H9 (cell line): ENCODE measurements around the gene UNC119. TPM values are rescaled to one million over a fixed set of nuclear protein-coding genes. Genes with fewer than 3 reads are reported as not detected.

Source experiments
- DNase-seq: peaks from one replicate; pipeline ENCODE4 v3.0.0-alpha.2; 2017
- H2AFZ ChIP-seq: one replicate; pipeline ENCODE4 v1.6.1; 2013; ENCODE audit warnings: mild to moderate bottlenecking, low read length, control low read depth, moderate library complexity
- H2AK5ac ChIP-seq: 2 replicates; pipeline ENCODE4 v1.6.1; 2013; ENCODE audit warnings: low read length, control low read depth, mixed read lengths; ENCODE audit not compliant: insufficient read length
- H2BK120ac ChIP-seq: one replicate; pipeline ENCODE4 v1.6.1; 2013; ENCODE audit warnings: low read depth, mild to moderate bottlenecking, low read length, control low read depth, inconsistent platforms; ENCODE audit not compliant: poor library complexity, severe bottlenecking
- H2BK12ac ChIP-seq: 2 replicates; pipeline ENCODE4 v1.6.1; 2013; ENCODE audit warnings: low read length, control low read depth, mixed read lengths, low read depth; ENCODE audit not compliant: insufficient read length
- H2BK15ac ChIP-seq: 2 replicates; pipeline ENCODE4 v1.6.1; 2013; ENCODE audit warnings: low read depth, low read length, control low read depth
- H2BK20ac ChIP-seq: one replicate; pipeline ENCODE4 v1.6.1; 2013; ENCODE audit warnings: low read depth, mild to moderate bottlenecking, low read length, control low read depth, inconsistent platforms; ENCODE audit not compliant: poor library complexity, severe bottlenecking
- H2BK5ac ChIP-seq: 2 replicates; pipeline ENCODE4 v1.6.1; 2013; ENCODE audit warnings: low read length, control low read depth, mixed read lengths; ENCODE audit not compliant: insufficient read length
- H3K14ac ChIP-seq: 2 replicates; pipeline ENCODE4 v1.6.1; 2013; ENCODE audit warnings: low read length, control low read depth; ENCODE audit not compliant: insufficient read depth
- H3K18ac ChIP-seq: 2 replicates; pipeline ENCODE4 v1.6.1; 2013; ENCODE audit warnings: low read depth, mild to moderate bottlenecking, mixed read lengths, low read length, control low read depth; ENCODE audit not compliant: insufficient read length
- H3K23ac ChIP-seq: 2 replicates; pipeline ENCODE4 v1.6.1; 2013; ENCODE audit warnings: low read length, control low read depth, mixed read lengths, low read depth; ENCODE audit not compliant: insufficient read length
- H3K23me2 ChIP-seq: 2 replicates; pipeline ENCODE4 v1.6.1; 2013; ENCODE audit warnings: low read depth, mild to moderate bottlenecking, mixed read lengths, low read length, control low read depth; ENCODE audit not compliant: insufficient read length, poor library complexity, severe bottlenecking
- H3K27ac ChIP-seq: 2 replicates; pipeline ENCODE4 v1.5.1; 2013; ENCODE audit warnings: low read length, control low read depth, mixed read lengths, low read depth; ENCODE audit not compliant: insufficient read length
- H3K27me3 ChIP-seq: 2 replicates; pipeline ENCODE4 v1.6.1; 2013; ENCODE audit warnings: low read length, control low read depth, inconsistent platforms; ENCODE audit not compliant: insufficient read depth
- H3K4ac ChIP-seq: 2 replicates; pipeline ENCODE4 v1.6.1; 2013; ENCODE audit warnings: low read depth, mild to moderate bottlenecking, control low read depth, inconsistent platforms, low read length, moderate library complexity
- H3K4me1 ChIP-seq: 2 replicates; pipeline ENCODE4 v1.6.1; 2013; ENCODE audit warnings: low read length, control low read depth, inconsistent platforms; ENCODE audit not compliant: insufficient read depth
- H3K4me2 ChIP-seq: 2 replicates; pipeline ENCODE4 v1.6.1; 2013; ENCODE audit warnings: low read length, control low read depth, mixed read lengths; ENCODE audit not compliant: insufficient read length, insufficient read depth
- H3K56ac ChIP-seq: 2 replicates; pipeline ENCODE4 v1.6.1; 2013; ENCODE audit warnings: low read depth, mild to moderate bottlenecking, mixed read lengths, low read length, control low read depth; ENCODE audit not compliant: insufficient read length
- H3K79me1 ChIP-seq: 2 replicates; pipeline ENCODE4 v1.6.1; 2013; ENCODE audit warnings: low read depth, mild to moderate bottlenecking, moderate library complexity, low read length, control low read depth, inconsistent platforms; ENCODE audit not compliant: insufficient read depth, poor library complexity, severe bottlenecking
- H3K79me2 ChIP-seq: 2 replicates; pipeline ENCODE4 v1.6.1; 2013; ENCODE audit warnings: low read length, control low read depth, inconsistent platforms; ENCODE audit not compliant: insufficient read depth
- H3K9ac ChIP-seq: 2 replicates; pipeline ENCODE4 v1.6.1; 2013; ENCODE audit warnings: low read length, control low read depth, mixed read lengths; ENCODE audit not compliant: insufficient read length; ENCODE audit errors: extremely low read depth
- H3K9me3 ChIP-seq: one replicate; pipeline ENCODE4 v1.6.1; 2013; ENCODE audit warnings: low read depth, low read length, inconsistent platforms; ENCODE audit not compliant: control insufficient read depth
- H3T11ph ChIP-seq: one replicate; pipeline ENCODE4 v1.6.1; 2013; ENCODE audit warnings: mild to moderate bottlenecking, low read length, control low read depth, inconsistent platforms
- H4K20me1 ChIP-seq: one replicate; pipeline ENCODE4 v1.6.1; 2013; ENCODE audit not compliant: control insufficient read depth, insufficient read length, insufficient read depth
- H4K5ac ChIP-seq: 2 replicates; pipeline ENCODE4 v1.6.1; 2013; ENCODE audit warnings: low read depth, mild to moderate bottlenecking, mixed read lengths, low read length, control low read depth; ENCODE audit not compliant: insufficient read length
- H4K8ac ChIP-seq: replicated peaks from 2 replicates; pipeline ENCODE4 v1.6.1; 2013; ENCODE audit warnings: low read length, control low read depth, mixed read lengths, low read depth; ENCODE audit not compliant: insufficient read length
- H4K91ac ChIP-seq: 2 replicates; pipeline ENCODE4 v1.6.1; 2013; ENCODE audit warnings: low read depth, mild to moderate bottlenecking, moderate library complexity, mixed read lengths, low read length, control low read depth; ENCODE audit not compliant: insufficient read length
- H3K27ac Mint-ChIP-seq, 3 experiments: 2 replicates in 2 of 3; 3 replicates in 1 of 3; pipeline ENCODE4 v1.8.0; 2020 to 2021; ENCODE audit warnings: mixed read lengths in 3 of 3, mild to moderate bottlenecking in 1 of 3, moderate library complexity in 1 of 3
- H3K27me3 Mint-ChIP-seq: 2 replicates; pipeline ENCODE4 v1.8.0; 2021; ENCODE audit warnings: low read depth, mild to moderate bottlenecking, moderate library complexity, mixed read lengths
- H3K36me3 Mint-ChIP-seq, 3 experiments: 2 replicates in 2 of 3; 3 replicates in 1 of 3; pipeline ENCODE4 v1.8.0; 2020 to 2021; ENCODE audit warnings: low read depth in 3 of 3, mixed read lengths in 3 of 3; ENCODE audit not compliant: insufficient read depth in 1 of 3
- H3K4me1 Mint-ChIP-seq, 2 experiments: 2 replicates each; pipeline ENCODE4 v1.8.0; 2020; ENCODE audit warnings: mixed read lengths in 2 of 2
- H3K4me3 Mint-ChIP-seq, 2 experiments: 2 replicates in 1 of 2; 3 replicates in 1 of 2; pipeline ENCODE4 v1.8.0; 2020 to 2021; ENCODE audit warnings: mild to moderate bottlenecking in 2 of 2, mixed read lengths in 2 of 2, moderate library complexity in 1 of 2
- H3K9me3 Mint-ChIP-seq, 2 experiments: 2 replicates in 1 of 2; 3 replicates in 1 of 2; pipeline ENCODE4 v1.8.0; 2020; ENCODE audit warnings: mild to moderate bottlenecking in 2 of 2, mixed read lengths in 2 of 2, moderate library complexity in 1 of 2
- CTCF ChIP-seq: fragments of 200-600 bp; sonication (generic); conservative IDR thresholded peaks from 3 replicates; pipeline ENCODE4 v1.8.0; 2021; ENCODE audit warnings: antibody characterized with exemption, mild to moderate bottlenecking
- WGBS: extraction: QIAGEN DNeasy Blood & Tissue Kit; methylation state at CpG from one replicate; pipeline ENCODE4 v1.1.7; 2013; ENCODE audit warnings: missing lambda C conversion rate, low lambda C conversion rate, mixed read lengths; ENCODE audit not compliant: insufficient read length; ENCODE audit errors: extremely low coverage; 5-methylcytosine and 5-hydroxymethylcytosine counted together
- total RNA-seq: library from RNA; stranded (reverse); gene quantifications from 2 replicates; pipeline ENCODE4 v1.2.1, GENCODE V29; 2021

The UNC119 gene
- total RNA-seq, 1 experiment from 2014 or later, result 36.9 TPM

GRCh38 chr17:28529013-28529400, 23.4 kb downstream of the UNC119 start:
- Histone ChIP-seq H3K9ac (no peak overlapping the region), H3K79me2 (no peaks in the 10 kb centered on the region), H2AFZ (no peak overlapping the region), H2BK12ac (no peak overlapping the region), H2BK5ac (no peak overlapping the region), H4K91ac (no peak overlapping the region), H3K27me3 (no peaks in the 10 kb centered on the region), H3K4ac (no peak overlapping the region), H2BK20ac (no peak overlapping the region), H3K79me1 (no peaks in the 10 kb centered on the region), H4K20me1 (no peaks in the 10 kb centered on the region), H3K23ac (no peak overlapping the region), H3K18ac (no peak overlapping the region), H4K8ac (no peak overlapping the region), H4K5ac (no peak overlapping the region), H3K23me2 (no peaks in the 10 kb centered on the region), H3K27ac (no peak overlapping the region), H3T11ph (no peak overlapping the region), H2BK120ac (no peak overlapping the region), H3K56ac (no peak overlapping the region), H2AK5ac (no peak overlapping the region), H2BK15ac (no peak overlapping the region), H3K4me2 (no peak overlapping the region), H3K4me1 (no peaks in the 10 kb centered on the region), H3K9me3 (no peaks in the 10 kb centered on the region), H3K14ac (no peak overlapping the region)
- peaks cover 0 to 24% of the 10 kb centered on the region in 2 experiments; a peak in 2 of 4 replicates for H3K4me1 Mint-ChIP-seq
- H3K27me3 Mint-ChIP-seq, result peaks cover 12% of the 10 kb centered on the region
- no peak for TF ChIP-seq CTCF
- no CpG with 5 or more reads among the region's 3 CpGs for WGBS
- H3K9me3 Mint-ChIP-seq, result no peaks in the 10 kb centered on the region
- H3K4me3 Mint-ChIP-seq, result no peak overlapping the region
- no peak overlapping the region for H3K27ac Mint-ChIP-seq
- no peaks in the 10 kb centered on the region for H3K36me3 Mint-ChIP-seq
- DNase-seq, result no peak
